Amygdala (tissue), 56 donors: ENCODE results near the gene PAXIP1.
"Not testable (repeated sequence)": the region's sequence is repeated elsewhere in the genome, so short reads cannot be mapped to it uniquely, and the experiment has no call there.

Experiments used
- DNase-seq, 56 donors: peaks; one replicate each; lab custom pipeline; 2025; lab: John Stamatoyannopoulos, UW

PAXIP1 gene, protein sequence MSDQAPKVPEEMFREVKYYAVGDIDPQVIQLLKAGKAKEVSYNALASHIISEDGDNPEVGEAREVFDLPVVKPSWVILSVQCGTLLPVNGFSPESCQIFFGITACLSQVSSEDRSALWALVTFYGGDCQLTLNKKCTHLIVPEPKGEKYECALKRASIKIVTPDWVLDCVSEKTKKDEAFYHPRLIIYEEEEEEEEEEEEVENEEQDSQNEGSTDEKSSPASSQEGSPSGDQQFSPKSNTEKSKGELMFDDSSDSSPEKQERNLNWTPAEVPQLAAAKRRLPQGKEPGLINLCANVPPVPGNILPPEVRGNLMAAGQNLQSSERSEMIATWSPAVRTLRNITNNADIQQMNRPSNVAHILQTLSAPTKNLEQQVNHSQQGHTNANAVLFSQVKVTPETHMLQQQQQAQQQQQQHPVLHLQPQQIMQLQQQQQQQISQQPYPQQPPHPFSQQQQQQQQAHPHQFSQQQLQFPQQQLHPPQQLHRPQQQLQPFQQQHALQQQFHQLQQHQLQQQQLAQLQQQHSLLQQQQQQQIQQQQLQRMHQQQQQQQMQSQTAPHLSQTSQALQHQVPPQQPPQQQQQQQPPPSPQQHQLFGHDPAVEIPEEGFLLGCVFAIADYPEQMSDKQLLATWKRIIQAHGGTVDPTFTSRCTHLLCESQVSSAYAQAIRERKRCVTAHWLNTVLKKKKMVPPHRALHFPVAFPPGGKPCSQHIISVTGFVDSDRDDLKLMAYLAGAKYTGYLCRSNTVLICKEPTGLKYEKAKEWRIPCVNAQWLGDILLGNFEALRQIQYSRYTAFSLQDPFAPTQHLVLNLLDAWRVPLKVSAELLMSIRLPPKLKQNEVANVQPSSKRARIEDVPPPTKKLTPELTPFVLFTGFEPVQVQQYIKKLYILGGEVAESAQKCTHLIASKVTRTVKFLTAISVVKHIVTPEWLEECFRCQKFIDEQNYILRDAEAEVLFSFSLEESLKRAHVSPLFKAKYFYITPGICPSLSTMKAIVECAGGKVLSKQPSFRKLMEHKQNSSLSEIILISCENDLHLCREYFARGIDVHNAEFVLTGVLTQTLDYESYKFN

DNA sequence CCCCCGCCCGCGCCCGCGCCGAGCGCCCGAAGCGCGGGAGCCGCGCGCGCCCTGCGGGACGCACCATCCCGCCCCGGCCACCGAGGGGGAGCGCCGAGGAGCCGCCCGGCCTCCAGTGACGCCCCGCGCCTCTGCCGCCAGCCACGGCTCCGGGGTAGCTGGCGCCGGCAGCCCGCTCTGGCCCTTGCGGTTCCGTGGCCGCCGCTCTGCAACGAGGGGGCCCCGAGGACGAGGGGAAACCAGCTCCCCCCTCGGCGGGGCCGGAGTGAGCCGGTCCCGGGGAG is at the start of gene PAXIP1:
Gene PAXIP1, minus strand, starts transcription at position 33 of the 284 bp plus-strand sequence. CDS start 195 bp downstream, outside the sequence.
- peak in 36 of 56 donors; percentile 12 to 96 (median 70) for DNase-seq

DNA sequence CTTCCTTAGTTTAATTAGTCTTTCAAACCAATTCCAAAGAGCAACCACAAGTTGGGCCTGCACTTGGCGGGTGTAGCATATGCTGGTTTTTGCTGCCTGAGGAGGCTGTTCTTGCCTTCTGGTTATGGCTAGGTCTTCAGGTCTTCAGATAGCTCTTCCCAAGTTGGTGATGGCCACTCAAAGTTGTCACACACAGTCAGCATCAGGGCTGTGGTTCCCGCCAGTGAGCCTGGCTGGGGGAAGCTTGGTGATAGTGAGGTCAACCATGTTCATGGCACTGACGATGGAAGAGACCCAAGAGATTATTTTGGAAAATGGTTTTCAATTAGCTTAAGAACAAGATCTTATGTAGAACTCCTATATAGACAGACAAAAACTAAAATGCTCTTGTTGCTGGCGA is 48.4 kb upstream of the PAXIP1 start:
- no peak for DNase-seq

DNA sequence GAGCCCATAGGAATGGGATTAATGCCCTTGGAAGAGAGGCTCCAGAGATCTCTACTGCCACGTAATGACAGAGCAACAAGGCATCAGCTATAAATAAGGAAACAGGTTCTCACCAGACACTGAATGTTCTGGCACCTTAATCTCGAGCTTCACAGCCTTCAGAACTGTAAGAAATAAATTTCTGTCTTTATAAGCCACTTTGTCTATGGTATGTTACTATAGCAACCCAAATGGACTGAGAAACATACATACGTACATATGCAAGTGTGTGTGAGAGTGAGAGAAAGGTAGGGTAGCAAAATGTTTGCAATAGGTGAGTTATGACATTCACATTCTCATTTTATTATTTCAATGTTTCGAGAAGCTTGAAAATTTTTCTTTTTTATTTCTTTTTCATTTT is 45.1 kb upstream of the PAXIP1 start:
- no peak for DNase-seq

DNA sequence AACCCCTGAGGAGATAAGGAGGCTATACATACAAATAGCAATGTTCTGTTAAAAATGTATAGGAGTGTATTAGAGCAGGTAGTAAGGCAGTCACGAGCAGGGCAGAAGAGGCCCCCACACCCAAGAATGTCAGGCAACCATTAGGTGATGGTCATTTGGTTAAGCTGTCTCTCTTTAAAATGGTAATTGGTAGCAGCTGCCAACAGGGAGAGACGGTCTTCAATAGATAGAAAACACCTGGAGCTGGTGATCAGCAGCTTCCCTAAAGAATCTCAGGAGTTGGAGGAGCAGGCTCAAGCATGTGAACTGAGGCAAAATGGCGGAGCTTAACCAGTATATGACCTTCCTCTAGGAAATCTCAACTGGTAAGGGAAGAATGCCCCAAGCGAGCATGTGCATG is 40.8 kb upstream of the PAXIP1 start:
- DNase-seq, result no peak

DNA sequence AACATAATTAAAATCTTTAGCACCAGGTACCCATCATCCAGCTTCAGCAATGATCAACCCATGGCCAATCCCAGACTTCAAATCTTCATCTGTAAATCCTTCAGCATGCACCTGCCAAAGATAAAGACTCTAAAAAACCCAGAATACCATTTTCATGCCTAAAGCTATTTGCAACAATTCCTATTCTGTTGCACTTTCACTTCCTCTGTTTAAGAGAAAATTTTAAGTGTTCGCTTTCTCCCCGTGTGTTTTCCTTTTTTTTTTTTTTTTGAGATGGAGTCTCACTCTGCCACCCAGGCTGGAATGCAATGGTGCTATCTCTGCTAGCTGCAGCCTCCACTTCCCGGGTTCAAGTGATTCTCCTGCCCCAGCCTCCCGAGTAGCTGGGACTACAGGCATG is 35.4 kb upstream of the PAXIP1 start:
- DNase-seq, result no peak

DNA sequence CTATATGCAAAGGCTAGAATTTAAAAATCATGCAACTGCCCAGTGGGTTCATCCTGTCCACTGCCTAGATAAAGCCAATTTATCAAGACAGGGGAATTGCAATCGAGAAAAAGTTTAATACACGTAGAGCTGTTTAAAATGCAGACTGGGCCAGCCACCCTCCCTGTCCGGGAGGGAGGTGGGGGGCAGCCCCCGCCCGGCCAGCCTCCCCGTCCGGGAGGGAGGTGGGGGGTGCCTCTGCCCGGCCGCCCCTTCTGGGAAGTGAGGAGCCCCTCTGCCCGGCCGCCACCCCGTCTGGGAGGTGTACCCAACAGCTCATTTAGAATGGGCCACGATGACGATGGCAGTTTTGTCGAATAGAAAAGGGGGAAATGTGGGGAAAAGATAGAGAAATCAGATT is 31.6 kb upstream of the PAXIP1 start:
- not testable (repeated sequence) for DNase-seq

DNA sequence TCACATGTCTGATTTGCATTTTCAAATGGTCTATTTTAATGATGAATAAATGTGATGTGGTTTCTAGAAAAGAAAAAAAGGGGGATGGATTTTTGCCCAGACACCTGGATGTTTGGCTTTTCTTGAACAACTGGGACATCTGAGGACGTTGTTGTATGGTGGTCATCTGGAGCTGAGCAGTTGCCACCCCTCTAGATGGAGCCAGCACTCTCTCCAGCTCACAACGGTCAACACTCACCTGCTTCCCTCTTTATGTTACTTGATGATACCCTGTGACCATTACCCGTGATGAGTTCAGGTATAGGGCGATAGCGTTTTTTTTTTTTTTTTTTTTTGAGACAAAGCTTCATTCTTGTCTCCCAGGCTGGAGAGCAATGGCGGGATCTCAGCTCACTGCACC is 30.1 kb upstream of the PAXIP1 start:
- no peak for DNase-seq

DNA sequence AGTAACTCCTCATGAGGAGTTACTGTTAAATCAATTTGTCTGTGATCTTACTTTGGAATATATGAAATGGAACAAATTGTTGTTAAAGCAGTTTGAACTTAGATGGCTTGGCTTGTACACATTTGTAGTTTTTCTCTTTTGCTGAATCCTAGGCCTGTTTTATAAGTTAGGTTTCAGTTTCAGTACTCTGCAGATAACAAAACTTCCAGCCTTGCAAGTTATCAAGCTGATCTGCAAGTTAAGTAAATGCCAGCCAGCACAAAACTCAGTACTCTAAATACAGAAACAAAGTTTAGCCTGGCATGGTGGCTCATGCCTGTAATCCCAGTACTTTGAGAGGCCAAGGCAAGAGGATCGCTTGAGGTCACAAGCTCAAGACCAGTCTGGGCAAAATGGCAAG is 25.0 kb upstream of the PAXIP1 start:
- no peak for DNase-seq

DNA sequence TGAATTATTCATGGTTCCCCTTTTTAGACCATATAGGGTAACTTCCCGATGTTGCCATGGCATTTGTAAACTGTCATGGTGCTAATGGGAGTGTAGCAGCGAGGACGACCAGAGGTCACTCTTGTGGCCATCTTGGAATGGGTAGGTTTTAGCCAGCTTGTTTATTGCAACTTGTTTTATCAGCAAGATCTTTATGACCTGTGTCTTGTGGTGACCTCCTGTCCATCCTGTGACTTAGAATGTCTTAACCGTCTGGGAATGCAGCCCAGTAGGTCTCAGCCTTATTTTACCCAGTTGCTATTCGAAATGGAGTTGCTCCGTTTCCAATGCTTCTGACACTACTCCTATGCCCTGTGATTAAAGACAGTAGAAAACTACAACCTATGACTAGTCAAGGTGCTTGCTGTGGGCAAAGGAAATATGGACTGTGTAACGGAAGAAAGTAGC is 18.8 kb upstream of the PAXIP1 start:
- DNase-seq, result no peak

DNA sequence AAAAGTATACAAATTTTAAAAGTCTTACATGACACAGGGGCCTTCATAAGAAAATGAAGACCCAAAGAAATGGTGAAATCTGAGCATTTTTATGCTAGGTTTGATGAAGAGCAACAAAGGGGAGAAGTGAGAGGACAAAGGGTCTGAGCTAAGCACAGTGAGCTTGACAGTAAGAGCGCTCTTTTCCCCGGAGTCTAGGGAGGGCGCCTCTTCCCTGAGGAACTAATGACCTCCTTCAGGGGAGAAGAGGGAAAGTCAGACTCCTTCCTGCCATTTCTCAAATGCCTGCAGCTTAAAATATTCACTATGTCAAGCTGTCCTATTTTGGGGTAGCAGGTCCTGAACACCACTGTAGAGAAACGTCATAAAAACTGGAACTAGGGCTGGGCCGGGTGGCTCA is 18.1 kb upstream of the PAXIP1 start:
- DNase-seq, result no peak

DNA sequence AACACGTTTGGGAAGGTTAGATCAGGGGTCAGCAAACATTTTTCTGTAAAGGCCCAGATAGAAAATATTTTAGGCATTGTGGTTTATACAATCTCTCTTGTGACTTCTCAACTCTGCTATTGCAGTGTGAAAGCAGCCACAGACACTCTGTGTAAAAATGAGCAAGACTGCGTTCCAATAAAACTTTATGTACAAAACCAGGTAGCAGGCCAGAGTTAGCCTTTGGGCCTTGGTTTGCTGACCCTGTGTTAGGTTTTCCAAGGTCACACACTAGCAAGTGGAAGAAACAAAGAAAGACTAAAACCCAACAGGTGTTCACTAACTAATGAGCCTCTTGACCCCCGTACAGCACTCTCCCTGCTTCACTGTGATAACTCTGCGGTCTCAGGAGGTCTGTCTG is 14.9 kb upstream of the PAXIP1 start:
- DNase-seq, result no peak

DNA sequence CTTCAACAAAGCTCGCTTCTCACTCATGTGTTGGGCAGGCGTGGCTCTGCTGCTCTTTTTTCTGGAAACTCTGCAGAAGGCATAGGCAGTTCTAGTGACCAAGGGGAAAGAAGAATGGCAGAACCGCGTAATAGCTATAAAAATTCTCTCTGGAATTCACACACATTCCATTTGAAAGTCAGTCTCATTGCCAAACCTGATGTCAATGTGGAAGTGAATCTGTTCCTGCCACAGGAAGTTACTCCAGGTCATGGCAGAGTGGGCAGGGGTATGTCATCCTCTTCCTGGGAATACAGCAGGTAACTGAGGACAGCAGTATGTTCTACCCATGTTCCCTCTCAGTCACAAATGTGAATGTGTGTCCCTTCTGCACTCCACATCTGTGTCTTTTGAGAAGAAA is 8.2 kb upstream of the PAXIP1 start:
- no peak for DNase-seq

DNA sequence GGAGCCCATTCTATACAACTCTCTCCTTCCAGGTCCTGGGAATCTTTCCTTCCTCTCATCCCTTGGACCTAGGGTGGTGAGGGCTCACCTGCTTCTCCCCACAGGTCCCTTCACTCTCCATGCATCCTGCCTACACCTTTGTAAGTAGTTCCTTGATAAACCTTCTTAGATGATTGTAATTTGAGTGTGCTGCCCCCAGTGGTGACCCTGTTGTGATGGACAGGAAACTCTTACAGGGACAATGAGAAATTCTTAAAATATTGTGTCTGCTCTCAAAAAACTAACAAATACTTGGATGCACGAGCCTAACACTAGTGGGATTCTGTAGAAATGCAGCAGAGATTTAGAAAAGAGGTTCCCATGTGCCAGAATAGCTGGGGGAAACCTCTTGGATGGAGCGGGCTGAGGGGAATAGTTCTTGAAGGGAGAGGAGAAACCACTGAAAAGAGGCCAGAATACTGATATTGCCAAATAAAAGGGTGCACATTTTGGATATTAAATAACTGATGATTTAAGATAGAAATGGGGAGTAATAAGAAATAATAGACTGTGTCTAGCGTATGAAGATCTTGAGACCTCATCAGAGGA is 6.7 kb upstream of the PAXIP1 start:
- no peak for DNase-seq

DNA sequence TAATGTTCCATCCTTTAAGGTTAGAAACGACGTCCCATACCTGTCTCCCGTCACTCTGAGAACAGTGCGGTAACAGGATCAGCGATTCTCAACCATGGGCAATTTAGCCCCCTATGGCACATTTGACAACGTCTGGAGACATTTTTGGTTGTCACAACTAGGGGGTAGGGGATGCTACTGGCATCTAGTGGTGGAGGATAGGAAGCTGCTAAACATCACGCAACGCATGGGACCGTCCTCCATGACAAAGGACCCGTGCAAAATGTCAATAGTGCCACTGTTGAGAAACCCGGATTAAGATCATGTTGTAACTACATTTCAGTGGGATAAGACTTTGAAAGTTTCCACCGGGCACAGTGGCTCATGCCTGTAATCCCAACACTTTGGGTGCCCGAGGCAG is 5.0 kb upstream of the PAXIP1 start:
- peak in 3 of 56 donors; percentile 3 to 25 (median 19) for DNase-seq

DNA sequence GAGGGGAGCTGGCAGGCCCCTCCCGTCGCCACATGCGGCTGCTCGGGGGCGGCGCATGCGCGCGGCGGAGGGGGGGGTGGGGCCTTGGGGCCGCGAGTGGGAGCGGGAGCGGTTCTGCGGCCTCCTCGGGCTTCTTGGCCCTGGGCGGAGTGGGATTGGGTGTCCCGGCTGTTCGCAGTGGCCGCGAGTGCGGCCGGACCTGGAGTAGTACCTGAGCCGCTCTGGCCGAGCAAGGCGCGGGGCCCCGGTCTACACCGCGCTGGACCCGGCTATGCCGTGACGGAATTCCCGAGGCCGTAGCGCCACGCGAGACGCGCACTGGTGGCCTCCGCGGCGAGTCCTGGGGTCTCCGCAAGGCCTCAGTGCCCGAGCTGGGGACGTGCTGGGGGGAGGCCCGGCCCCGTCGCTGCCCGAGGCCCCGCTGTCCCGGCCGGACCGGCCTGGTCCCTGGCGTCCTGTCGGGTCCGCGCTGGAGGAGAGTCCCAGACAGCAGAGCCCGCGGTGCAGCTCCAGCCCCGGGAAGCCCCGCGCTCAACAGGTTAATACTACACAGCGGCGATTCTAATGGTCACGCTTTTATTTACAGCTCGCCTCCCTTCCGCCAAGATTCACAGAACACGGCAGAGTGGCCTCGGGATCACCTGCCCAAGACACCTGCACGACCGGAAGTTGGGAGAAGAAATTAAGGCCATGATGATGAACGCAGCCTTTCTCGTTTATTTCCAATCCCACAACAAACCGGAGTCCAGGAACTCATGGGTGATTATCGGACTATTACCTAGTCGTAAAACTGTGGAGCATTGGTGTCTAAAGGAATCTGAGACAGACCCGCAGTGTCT is 671 bp upstream of the PAXIP1 start:
- DNase-seq, result peak in 54 of 56 donors; percentile 11 to 92 (median 74)

DNA sequence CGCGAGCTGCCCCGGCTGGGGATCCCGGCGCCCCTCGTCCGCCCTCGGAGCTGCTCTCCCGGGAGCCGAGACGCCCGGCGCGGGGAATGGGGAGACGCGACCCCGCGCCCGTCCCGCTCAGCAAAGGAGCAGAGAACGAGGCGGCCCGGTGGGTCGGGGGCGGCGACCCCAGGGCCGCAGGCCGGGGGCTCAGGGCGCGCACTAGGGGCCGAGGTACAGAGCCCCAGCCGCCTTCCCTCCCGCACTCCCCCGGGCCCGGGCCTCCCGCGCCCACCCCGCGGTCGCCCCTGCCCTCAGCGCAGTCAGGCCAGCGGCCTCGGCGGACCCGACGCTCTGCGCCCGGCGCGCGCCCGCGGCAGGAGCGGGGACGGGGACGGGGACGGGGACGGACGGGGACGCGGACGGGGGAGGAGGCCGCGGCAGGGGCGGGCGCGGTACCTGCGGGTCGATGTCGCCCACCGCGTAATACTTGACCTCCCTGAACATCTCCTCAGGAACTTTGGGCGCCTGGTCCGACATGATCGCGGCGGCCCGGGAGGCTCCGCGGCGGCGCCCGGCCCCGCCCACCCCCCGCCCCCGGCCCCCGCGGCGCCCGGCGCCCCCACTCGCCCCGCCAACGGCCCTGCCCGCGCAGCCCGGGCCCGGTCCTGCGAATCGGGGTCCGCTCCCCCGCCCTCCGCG is 373 bp downstream of the PAXIP1 start:
- peak in 18 of 56 donors; percentile 20 to 75 (median 54) for DNase-seq

DNA sequence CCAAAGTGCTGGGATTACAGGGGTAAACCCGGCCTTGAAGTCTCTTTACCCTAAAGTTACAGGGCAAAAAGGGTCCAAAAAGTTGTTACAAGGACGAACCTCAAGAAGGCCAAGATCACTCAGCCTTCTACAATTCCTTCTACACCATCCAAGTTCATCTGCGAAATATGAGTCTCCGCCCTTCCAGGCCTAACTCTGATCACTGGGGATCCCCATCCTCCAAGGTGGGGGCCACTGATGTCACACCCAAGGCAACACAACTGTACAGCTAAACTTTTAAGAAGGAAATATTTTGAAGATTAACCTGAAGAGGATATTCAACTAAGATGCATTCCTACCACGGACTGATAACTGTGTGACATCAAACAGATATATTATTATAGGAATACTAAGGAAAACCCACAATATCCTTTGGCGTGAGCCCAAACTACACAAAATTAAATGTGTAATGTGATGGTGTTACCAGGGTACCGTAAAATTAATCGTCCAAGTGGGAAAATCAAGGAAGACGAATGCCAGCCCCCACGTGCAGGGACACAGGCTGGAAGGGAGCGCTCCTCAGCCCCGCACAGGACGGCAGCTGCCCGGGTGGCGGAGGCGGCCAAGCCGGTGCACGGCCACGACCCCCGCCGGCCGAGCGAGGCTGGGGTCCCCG is 1.0 kb downstream of the PAXIP1 start:
- no peak for DNase-seq

DNA sequence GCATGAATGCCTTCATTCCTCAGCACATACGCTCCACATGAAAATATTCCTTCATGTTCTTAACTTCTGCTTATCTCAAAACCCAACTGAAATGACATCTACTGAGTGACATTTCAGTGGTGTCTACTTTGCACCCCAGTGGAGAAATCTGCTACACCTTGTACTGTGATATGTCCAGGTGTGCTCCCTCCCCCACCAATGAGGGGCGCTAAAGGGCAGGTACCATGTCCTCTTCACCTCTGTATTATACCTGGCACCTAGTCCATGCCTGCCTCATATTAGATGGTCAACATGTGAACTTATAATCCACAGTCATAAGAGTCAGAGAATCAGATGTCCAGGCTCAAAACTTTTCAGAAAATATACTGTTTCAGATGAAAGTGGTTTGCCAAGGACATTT is 2.1 kb downstream of the PAXIP1 start:
- no peak for DNase-seq

DNA sequence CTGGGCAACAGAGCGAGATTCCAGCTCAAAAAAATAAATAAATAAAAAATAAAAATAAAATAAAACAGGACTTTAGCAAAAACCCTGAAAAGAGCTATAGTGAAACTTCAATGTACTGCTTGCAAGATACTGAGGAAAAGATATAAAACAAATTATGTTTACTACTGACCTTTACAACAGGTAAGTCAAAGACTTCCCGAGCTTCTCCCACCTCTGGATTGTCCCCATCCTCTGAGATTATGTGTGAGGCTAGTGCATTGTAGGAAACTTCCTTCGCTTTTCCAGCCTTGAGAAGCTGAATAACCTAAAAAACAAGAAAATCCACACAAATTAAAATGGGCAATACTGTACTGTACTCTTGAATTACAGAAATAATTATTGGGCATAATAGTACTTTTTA is 4.4 kb downstream of the PAXIP1 start:
- DNase-seq, result no peak
